GM18873 (cell line): ENCODE measurements around the gene IL33.

Experiments used
- ATAC-seq: cut with Tn5 transposase; IDR thresholded peaks from one replicate; pipeline ENCODE4 v1.9.1; 2021; ENCODE audit warnings: mild to moderate bottlenecking, moderate library complexity, moderate number of reproducible peaks; ENCODE audit not compliant: unreplicated experiment, low FRiP score

The IL33 gene

DNA sequence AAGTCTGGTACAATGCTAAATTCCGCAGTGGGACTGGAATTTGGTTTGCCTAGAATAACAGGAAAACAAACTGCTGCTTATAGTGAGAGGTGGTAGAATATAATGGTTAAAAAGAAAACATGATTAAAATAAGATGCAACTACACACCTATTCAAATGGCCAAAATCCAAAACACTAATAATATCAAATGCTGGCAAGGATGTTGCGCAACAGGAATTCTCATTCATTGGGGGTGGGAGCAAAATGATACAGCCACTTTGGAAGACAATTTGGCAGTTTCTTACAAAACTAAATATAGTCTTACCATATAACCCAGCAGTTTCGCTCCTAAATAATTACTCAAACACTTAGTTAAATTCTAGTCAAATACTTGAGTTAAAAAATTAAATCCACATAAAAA, 61.8 kb downstream of the IL33 start:
- ATAC-seq, result no peak

DNA sequence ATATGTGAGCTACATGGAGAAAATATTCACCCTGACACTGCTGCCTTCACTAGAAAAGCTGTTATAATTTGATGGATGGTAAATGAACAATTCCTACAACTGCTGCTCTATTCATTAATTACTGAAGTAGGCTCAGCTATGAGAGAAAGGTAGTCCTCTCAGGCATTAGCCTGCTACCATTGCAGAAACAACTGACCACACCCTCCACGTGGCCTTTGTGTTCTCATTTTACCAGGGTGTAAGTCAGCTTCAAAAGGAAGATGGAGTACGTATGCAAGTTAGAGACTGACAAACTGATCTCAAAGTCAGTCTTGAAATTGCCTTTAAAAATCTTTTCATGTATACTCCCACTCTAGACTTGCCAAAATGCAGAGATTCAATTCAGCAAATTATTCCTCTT, 86.3 kb downstream of the IL33 start:
- ATAC-seq, result no peak

DNA sequence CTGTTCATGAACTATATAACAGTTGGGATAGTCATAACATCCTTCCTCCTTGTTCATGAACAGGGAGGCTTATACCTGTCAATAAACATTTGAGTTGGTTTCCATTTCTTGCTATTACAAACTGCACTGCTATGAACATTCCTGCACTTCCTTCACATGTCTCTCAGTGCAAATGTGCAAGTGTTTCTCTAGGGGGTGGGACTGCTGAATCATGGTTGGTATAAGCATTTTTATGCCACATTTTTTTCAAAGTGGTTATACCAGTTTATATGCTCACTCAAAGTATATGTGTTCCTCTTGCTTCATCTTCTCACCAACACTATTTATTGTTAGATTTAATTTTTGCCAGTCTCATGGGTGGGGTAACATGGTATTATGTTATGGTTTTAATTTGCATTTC, 86.8 kb downstream of the IL33 start:
- ATAC-seq, result no peak

DNA sequence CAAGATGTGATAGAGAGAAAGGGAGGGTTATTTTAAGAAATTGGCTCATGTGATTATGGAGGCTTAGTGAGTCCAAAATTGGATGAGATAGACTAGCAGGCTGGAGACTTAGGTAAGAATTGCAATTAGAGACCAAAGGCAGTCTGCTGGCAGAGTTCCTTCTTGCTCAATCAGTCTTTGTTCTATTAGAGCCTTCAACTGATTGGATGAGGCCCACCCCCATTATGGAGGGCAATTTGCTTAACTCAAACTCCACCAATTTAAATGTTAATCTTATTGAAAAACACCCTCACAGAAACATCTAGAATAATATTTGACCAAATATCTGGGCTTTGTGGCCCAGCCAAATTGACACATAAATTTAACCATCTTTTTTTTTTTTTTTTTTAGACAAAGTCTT, 88.6 kb downstream of the IL33 start:
- ATAC-seq, result no peak

DNA sequence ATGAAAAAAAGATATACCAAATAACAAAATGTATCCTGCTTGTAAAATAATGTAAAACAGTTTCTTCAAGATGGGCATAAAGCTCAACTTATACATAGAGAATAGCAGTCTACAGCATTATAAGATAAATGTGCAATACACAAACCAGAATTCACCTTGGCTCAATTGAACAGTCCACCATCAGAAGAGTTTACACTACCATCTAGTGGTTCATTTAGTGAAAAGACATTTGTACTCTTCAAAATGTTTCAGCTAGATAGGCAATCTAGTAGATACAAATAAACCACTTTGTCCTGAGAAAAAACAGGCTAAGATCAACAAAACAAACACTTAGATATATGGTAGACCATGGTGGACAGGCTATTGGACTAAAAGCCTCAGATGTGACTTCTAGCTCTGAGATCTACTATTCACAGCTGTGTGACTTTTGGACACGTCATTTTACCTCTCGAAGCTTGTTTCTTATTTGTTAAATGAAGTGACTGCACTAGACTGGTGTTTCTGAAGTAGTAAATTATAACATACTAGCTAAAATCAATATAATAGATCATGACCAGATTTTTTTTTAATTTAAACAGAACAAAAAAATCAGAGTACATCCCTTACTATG, 90.5 kb downstream of the IL33 start:
- no peak for ATAC-seq
